Smooth muscle cell (in vitro differentiated cells): ENCODE measurements around the gene EDAR. TPM values are rescaled to one million over a fixed set of nuclear protein-coding genes. Genes with fewer than 3 reads are reported as not detected.

Source experiments
- DNase-seq: peaks from one replicate; lab custom pipeline; 2025; ENCODE audit not compliant: unreplicated experiment; lab: John Stamatoyannopoulos, UW
- H2AFZ ChIP-seq: fragments of 200-600 bp; sonication (generic); 2 replicates; pipeline ENCODE4 v1.6.0; 2016; ENCODE audit warnings: antibody characterized with exemption, low read depth, mild to moderate bottlenecking
- H3F3A ChIP-seq: fragments of 200-600 bp; sonication (generic); 2 replicates; pipeline ENCODE4 v1.6.0; 2017; ENCODE audit warnings: antibody characterized with exemption, low read depth
- H3K27ac ChIP-seq: fragments of 200-600 bp; sonication (generic); 2 replicates; pipeline ENCODE4 v1.5.1; 2016; ENCODE audit warnings: low read depth, mild to moderate bottlenecking
- H3K27me3 ChIP-seq: fragments of 200-600 bp; sonication (generic); 2 replicates; pipeline ENCODE4 v1.6.1; 2016; ENCODE audit warnings: low read depth, mild to moderate bottlenecking
- H3K36me3 ChIP-seq: fragments of 200-600 bp; sonication (generic); 2 replicates; pipeline ENCODE4 v1.5.1; 2016; ENCODE audit warnings: low read depth
- H3K4me1 ChIP-seq: fragments of 200-600 bp; sonication (generic); 2 replicates; pipeline ENCODE4 v1.5.1; 2016; ENCODE audit warnings: low read depth
- H3K4me2 ChIP-seq: fragments of 200-600 bp; sonication (generic); 2 replicates; pipeline ENCODE4 v1.6.0; 2016; ENCODE audit warnings: mild to moderate bottlenecking
- H3K4me3 ChIP-seq: fragments of 200-600 bp; sonication (generic); 2 replicates; pipeline ENCODE4 v1.5.1; 2016; ENCODE audit warnings: mild to moderate bottlenecking
- H3K79me2 ChIP-seq: fragments of 200-600 bp; sonication (generic); 2 replicates; pipeline ENCODE4 v1.6.0; 2016; ENCODE audit warnings: low read depth, mild to moderate bottlenecking
- H3K9ac ChIP-seq: fragments of 200-600 bp; sonication (generic); 2 replicates; pipeline ENCODE4 v1.6.0; 2016; ENCODE audit warnings: low read depth
- H3K9me3 ChIP-seq: fragments of 200-600 bp; sonication (generic); replicated peaks from 2 replicates; pipeline ENCODE4 v1.5.1; 2016; ENCODE audit warnings: low read depth
- H4K20me1 ChIP-seq: fragments of 200-600 bp; sonication (generic); 2 replicates; pipeline ENCODE4 v1.6.0; 2016; ENCODE audit warnings: low read depth
- WGBS: methylation state at CpG from one replicate; pipeline ENCODE4 v1.1.7; 2016; ENCODE audit warnings: low lambda C conversion rate; 5-methylcytosine and 5-hydroxymethylcytosine counted together
- polyA plus RNA-seq: library from polyadenylated mRNA; unstranded; fragments of >200 nt; fragmentation: Nextera tagmentation; extraction: Ambion mirVana; gene quantifications from 2 replicates; pipeline ENCODE4 v1.2.1, GENCODE V29; 2016
- total RNA-seq: library from RNA; depleted of rRNA; stranded (reverse); fragments of >200 nt; gene quantifications from 2 replicates; pipeline ENCODE4 v1.2.3, GENCODE V29; 2014
- TF ChIP-seq, protein P1 (sequence below): fragments of 200-600 bp; sonication (generic); IDR thresholded peaks from 2 replicates; pipeline ENCODE4 v1.5.1; 2017; ENCODE audit warnings: borderline replicate concordance, mild to moderate bottlenecking, antibody characterized with exemption; ENCODE audit not compliant: insufficient read depth, poor library complexity, severe bottlenecking

The EDAR gene
- total and polyA plus RNA-seq, 2 experiments from 2014 or later = 0.09 TPM; not detected in 1

DNA sequence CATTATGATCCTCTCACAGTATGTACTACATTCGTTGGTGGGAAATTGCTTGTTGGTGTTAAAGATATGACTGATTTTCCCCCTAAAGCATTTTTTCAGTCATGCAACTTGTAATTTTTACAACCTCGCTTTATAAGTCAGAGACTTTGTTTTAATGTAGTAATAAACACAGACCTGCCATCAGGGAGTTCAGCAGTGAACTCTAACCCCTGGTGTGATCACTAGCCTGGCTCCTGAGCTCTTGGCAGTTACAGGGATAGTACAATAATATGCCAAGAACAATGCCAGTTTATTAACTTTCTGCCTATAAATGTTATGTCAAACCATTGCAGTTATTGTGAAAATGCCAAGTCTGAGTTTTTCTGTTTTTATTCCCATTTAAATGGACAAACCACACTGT is 93.8 kb downstream of the EDAR start:
- DNase-seq = no peak
- 92% methylated on average over 2 of the region's 2 CpGs for WGBS
- Histone ChIP-seq H3K4me2 (no peak overlapping the region), H3K79me2 (no peaks in the 10 kb centered on the region), H2AFZ (no peak overlapping the region), H3K27me3 (no peaks in the 10 kb centered on the region), H4K20me1 (no peaks in the 10 kb centered on the region), H3K9me3 (no peaks in the 10 kb centered on the region), H3K36me3 (no peaks in the 10 kb centered on the region), H3K4me3 (no peak overlapping the region), H3K4me1 (no peaks in the 10 kb centered on the region), H3K9ac (no peak overlapping the region), H3K27ac (no peak overlapping the region), H3F3A (no peaks in the 10 kb centered on the region)
- TF ChIP-seq, protein P1, sequence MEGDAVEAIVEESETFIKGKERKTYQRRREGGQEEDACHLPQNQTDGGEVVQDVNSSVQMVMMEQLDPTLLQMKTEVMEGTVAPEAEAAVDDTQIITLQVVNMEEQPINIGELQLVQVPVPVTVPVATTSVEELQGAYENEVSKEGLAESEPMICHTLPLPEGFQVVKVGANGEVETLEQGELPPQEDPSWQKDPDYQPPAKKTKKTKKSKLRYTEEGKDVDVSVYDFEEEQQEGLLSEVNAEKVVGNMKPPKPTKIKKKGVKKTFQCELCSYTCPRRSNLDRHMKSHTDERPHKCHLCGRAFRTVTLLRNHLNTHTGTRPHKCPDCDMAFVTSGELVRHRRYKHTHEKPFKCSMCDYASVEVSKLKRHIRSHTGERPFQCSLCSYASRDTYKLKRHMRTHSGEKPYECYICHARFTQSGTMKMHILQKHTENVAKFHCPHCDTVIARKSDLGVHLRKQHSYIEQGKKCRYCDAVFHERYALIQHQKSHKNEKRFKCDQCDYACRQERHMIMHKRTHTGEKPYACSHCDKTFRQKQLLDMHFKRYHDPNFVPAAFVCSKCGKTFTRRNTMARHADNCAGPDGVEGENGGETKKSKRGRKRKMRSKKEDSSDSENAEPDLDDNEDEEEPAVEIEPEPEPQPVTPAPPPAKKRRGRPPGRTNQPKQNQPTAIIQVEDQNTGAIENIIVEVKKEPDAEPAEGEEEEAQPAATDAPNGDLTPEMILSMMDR = no peak

DNA sequence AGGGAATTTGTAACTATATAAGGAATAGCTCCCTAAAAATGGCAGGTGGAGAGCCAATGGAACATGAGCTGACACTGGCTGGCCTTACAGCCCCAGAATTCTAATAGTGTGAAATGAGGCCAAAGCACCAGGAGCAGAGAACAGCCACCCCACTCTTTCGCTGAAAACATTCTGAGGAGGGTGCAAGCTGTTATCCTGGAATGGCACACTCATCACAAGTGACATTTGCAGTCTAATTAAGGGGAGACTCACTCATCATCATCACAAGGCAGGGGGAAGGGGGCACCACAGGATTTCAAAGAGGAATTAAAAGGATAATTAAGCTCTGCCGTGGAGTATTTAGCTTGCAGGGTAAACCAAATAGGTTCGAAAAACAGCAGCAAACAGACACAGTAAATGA is 94.3 kb downstream of the EDAR start:
- Histone ChIP-seq H3F3A (no peaks in the 10 kb centered on the region), H3K27me3 (no peaks in the 10 kb centered on the region)
- WGBS = 73% methylated on average over 3 of the region's 3 CpGs

GRCh38 chr2:108893277-108893676 is 95.7 kb downstream of the EDAR start:
- Histone ChIP-seq H3K4me1 (no peaks in the 10 kb centered on the region), H4K20me1 (no peaks in the 10 kb centered on the region), H3K36me3 (peaks cover under 1% of the 10 kb centered on the region), H3F3A (no peaks in the 10 kb centered on the region), H3K9me3 (no peaks in the 10 kb centered on the region), H3K9ac (no peak overlapping the region), H3K27ac (no peak overlapping the region), H3K79me2 (no peaks in the 10 kb centered on the region), H2AFZ (no peak overlapping the region), H3K27me3 (no peaks in the 10 kb centered on the region), H3K4me2 (no peak overlapping the region), H3K4me3 (no peak overlapping the region)
- no peak for DNase-seq
- 68% methylated on average over 1 of the region's 1 CpG for WGBS
- TF ChIP-seq, protein P1 = no peak

More for the DNA sequence above, 94.3 kb downstream of the EDAR start:
- Histone ChIP-seq H3K4me2 (no peak overlapping the region), H2AFZ (no peak overlapping the region), H3K4me1 (no peaks in the 10 kb centered on the region), H3K9ac (no peak overlapping the region), H3K9me3 (no peaks in the 10 kb centered on the region), H4K20me1 (no peaks in the 10 kb centered on the region), H3K36me3 (no peaks in the 10 kb centered on the region), H3K4me3 (no peak overlapping the region), H3K27ac (no peak overlapping the region), H3K79me2 (no peaks in the 10 kb centered on the region)
- no peak for DNase-seq
- TF ChIP-seq, protein P1 = no peak

GRCh38 chr2:108889907-108890306 is 99.1 kb downstream of the EDAR start:
- WGBS = 95% methylated on average over 1 of the region's 1 CpG
- TF ChIP-seq, protein P1 = no peak
- H3K27me3 ChIP-seq = no peaks in the 10 kb centered on the region
- H3K4me3 ChIP-seq = no peak overlapping the region
- H2AFZ ChIP-seq = no peak overlapping the region
- no peaks in the 10 kb centered on the region for H4K20me1 ChIP-seq
- peaks cover 2% of the 10 kb centered on the region for H3K36me3 ChIP-seq
- no peak for DNase-seq
- H3K27ac ChIP-seq = no peak overlapping the region
- no peak overlapping the region for H3K4me2 ChIP-seq
- H3F3A ChIP-seq = no peaks in the 10 kb centered on the region
- H3K79me2 ChIP-seq = no peaks in the 10 kb centered on the region
- no peaks in the 10 kb centered on the region for H3K4me1 ChIP-seq
- no peak overlapping the region for H3K9ac ChIP-seq
- H3K9me3 ChIP-seq = no peaks in the 10 kb centered on the region
